GM21360 (cell line): ENCODE measurements around the gene CCDC177.
"Not testable (repeated sequence)": the region's sequence is repeated elsewhere in the genome, so short reads cannot be mapped to it uniquely, and the experiment has no call there.

Source experiments
- ATAC-seq: cut with Tn5 transposase; IDR thresholded peaks from one replicate; pipeline ENCODE4 v1.9.1; 2021; ENCODE audit warnings: mild to moderate bottlenecking, moderate library complexity; ENCODE audit not compliant: unreplicated experiment

The CCDC177 gene

DNA sequence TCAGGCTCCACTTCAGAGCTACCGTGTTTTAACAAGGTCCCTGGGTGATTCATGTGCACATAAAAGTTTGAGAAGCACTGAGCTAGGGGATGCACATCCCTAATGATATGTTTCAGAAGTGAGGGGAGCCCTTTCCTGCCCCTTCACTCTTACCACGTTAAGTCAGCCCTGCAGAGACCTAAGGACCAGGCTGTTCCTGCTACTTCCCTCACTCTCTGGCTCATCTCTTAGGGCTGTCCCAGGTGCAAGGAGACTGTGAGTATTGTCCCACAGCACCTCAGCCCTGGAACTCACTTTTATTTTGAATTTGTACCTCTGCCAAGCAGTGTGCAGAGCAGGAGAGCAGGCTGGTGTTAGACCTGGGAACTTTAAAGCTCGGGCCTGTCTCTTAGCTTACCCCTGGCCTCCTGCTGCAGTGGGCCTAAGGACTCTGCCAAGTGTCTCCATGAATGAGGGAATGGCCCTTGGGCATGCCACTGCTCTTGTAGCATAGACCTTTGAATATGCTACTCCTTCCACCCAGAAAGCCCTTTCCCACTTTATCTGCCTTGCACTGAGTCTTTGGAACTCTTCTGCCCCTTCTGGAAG, 25.7 kb upstream of the CCDC177 start:
- ATAC-seq = no peak

DNA sequence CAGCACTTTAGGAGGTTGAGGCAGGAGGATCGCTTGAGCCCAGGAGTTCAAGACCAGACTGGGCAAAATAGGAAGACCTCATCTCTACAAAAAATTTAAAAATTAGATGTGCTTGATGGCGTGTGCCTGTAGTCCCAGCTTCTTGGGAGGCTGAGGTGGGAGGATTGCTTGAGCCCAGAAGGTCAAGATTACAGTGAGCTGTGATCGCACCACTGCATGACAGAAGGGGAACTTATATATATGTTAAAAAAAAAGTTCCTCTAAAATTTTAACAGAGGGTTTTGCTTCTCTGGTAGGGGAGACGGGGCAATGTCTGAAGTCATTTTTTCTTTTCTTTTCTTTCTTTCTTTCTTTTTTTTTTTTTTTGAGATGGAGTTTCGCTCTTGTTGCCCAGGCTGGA, 24.8 kb upstream of the CCDC177 start:
- ATAC-seq = not testable (repeated sequence)

DNA sequence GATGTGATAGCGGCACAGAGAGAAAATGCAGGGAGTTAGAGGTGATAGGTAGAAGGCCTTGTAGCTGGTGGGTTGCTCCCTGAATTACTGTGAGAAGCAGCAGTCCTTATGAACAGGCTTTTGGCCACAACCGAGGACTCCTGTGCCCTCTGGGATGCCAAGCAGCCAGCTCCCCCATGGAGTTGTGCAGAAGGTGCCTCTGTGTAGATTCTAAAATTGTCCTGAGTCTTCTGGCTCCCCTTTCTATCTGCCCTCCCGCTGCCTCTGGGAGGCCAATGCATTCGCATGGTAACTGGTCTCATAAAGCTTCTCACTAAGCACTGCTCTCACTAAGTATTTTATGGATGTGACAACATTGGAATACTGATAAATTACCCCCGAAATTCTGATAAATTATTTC, 20.7 kb upstream of the CCDC177 start:
- ATAC-seq = no peak

DNA sequence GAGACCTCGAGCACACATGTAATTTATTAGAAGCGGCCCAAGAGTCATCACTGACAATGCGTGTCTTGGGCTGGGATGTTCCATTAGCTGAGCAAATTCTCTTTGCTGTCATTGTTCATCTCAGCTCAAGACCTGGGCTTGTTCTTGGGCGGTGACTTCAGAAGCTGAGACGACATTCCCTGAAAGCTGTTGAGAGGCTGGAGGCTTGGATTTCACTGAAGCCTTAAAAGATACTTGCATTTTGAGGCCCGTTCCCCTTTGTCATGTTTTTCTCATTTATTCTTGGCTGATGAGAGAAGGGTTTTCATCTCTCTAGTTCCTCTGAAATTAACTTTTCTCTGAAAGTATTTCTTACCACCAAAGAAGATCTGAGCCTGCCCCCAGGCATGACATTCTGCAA, 20.2 kb upstream of the CCDC177 start:
- ATAC-seq = no peak

DNA sequence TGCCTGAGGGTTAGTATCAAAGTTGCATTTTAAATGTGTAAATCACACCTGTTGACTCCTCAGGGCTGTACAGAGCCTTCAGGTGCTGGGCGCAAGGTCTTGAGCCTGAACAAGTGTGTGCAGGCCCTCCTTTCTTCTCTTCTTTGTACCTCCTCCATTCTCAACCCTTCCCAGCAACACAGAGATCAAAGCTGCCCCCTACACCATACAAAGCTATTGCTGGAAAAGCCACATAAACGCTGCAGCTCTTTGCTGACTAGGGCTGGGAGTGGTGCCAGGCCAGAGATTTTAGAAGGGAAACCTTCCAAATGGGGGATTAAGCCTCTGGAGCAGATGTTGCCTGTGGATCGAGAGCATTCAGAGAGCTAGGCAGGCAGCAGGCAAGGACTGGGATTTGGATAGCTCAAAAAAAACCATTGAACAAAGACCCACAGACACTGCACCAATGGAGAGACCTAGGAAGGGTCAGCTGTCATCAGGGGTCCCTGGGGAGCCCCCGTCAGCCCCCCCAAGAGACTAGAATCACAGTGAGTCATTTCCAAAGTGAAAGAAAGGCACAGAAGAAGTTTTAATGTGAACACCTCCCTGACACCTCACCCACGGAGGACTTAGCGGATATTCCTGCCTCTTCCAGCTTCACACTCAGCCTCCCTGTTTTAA, 18.5 kb upstream of the CCDC177 start:
- no peak for ATAC-seq

DNA sequence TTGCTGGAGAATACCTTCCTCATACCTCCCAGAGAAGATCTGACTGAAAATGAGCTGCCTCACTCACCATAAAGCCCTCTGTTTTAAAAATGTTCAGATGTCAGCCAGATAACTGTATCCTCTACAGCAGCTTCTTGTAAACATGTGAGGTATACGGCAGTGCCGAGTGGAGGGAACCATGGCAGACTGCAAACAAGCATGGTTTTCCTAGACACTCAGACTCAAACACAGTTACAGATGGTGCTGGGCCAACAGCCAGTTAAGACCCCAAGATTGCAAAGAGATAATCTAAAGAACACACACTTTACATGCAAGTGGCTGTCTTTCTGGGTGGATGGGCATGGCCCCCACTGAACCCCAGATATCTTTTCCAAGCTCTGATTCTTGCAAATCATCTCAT, 16.6 kb upstream of the CCDC177 start:
- ATAC-seq = no peak

DNA sequence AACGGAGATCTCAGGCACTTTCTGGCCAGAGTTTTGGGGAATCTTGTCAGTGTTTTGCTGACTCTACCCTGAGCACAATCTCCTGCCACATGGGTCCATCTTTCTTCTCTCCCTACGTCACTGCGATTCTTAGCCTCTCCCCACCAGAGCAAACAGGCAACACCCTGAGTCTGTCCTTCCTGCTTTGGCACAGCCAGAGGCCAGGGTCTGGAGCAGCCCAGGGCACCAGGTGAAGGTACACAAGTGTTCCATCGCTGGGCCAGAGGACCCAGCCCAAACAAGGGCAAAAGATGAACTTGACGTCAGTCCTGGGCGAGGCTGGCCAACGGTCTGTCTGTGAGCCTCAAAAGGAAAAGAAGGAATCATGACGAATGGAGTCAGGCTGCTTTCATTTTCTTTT, 12.7 kb upstream of the CCDC177 start:
- no peak for ATAC-seq

DNA sequence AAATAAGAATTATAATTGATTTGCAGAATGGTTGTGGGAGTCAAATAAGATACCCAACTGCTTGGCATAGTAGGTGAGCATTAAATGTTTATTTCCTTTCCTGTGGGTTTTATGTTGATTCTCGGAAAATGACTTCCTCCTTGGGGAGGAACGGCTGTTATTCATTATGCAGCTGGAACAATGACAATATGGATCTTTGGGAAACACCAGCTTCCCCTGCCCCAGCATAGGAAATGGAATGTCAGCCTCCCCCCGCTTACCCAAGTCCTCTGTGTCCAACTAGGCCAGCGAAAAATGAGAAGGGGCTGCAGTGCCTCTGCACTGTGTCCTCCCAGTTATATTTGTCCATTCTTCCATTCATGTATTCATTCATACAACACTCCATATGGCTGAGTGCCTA, 11.7 kb upstream of the CCDC177 start:
- ATAC-seq = no peak

DNA sequence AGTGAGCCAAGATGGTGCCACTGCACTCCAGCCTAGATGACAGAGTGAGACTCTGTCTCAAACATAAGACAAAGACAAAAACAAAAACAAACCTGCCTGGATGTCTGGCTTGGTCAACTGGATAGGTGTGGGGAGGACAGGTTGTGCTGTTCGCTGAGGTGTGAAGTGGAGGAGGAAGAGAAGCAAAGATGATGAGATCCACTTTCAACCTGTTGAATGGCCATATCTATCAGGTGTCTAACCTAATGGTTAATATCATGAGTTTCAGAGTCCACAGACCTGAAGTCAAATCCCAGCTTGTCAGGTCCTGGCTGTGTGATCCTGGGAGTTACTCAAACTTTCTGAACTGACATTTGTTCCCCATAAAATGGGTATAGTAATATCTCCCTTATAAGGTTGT, 9.7 kb upstream of the CCDC177 start:
- no peak for ATAC-seq

DNA sequence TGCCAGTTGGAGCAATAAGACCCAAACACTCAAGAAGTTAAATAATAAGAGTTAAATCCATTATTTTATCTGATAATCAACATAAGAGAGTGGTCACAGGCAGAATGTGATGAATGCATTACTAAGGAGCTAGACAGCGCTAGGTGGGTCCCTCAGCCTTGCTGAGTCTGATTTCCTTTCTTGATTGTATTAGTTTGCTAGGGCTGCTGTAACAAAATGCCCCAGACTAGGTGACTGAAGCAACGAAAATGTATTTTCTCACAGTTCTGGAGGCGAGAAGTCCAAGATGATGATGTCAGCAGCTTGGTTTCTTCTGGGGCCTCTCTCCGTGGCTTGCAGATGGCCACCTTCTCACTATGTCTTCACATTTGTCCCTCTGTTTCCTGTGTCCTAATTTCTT, 8.2 kb upstream of the CCDC177 start:
- ATAC-seq = no peak

DNA sequence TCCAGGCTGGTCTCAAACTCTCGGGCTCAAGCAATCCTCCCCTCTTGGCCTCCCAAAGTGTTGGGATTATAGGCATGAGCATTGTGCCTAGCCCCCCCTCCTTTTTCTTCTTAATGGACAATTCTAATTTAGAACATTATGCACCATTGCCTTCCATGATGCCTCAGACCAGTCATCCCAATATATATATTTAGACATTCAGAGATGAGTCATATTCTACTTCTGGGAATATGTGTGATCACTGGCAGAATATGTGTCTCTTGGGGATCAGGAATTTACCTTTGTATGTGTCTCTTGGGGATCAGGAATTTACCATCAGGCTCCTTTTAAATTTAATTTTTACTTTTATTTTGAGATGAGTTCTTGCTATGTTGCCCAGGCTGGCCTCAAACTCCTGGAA, 7.5 kb upstream of the CCDC177 start:
- no peak for ATAC-seq

DNA sequence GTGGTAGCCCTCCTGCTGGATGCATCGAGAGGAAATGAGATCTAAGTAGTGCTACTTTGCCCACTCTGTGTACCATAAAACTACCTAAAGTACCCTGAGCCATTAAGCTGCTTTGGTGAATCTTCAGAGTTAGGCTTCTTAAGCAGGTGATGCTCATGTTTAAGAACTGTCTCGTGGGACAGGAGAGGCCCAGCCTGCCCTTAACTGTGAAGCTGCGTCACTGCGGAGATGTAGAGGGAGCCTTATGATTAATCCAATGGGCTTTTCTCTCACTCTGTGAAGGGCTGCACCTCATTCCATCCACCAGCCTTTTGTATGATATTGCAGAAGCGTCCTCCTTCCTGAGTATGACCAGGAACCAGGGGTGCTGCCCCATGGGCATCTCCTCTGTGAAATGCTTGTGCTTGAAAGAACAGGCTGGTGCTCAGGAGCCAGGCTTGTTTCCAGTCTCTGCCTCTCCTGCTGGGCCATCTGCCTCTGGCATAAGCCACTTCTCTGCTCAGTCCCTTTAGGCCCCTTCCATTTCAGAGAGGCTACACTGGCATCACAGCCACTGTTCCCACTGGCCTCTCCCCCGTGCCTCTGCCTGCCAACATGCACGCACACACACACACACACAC, 6.8 kb upstream of the CCDC177 start:
- no peak for ATAC-seq

DNA sequence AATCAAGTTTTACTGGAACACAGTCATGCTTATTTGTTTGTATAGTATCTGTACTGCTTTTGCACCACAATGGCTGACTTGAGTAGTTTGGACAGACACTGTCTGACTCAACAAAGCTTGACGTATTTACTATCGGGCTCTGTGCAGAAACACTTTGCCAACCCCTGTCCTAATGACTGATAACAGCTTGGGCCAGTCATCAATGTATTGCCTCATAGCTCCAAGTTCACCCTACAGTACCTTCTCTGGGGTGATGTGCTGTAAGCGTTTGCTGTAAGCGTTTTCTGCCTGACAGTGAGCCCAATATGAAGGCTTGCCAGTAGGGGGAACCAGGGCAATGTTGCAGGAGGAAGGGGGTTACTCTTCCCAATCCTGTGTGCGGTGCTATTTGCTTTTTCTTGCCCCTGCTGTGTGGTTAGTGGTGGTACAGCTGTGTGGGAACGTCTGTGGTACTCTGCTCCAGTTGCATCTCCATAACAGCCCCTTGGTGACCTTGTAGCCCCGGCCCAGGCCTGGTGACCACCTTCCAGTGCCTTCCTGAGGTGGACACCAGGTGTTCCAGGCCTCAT, 5.4 kb upstream of the CCDC177 start:
- ATAC-seq = no peak

DNA sequence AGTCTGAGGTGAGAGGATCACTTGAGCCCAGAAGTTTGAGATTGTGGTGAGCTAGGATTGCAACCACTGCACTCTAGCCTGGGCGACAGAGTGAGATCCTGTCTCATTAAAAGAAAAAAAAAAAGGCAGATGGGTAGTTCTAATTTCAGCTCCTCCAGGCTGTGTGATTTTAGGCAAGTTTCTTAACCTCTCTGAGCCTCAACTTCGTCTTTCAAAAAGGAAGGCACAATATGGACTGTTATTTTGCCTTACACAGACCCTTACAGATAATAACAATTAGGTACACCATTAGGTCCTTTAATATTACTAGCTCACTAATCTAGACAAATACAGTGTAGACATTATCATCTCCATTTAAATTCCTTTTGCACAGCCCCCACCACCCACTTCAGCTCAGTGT, 4.8 kb upstream of the CCDC177 start:
- no peak for ATAC-seq

DNA sequence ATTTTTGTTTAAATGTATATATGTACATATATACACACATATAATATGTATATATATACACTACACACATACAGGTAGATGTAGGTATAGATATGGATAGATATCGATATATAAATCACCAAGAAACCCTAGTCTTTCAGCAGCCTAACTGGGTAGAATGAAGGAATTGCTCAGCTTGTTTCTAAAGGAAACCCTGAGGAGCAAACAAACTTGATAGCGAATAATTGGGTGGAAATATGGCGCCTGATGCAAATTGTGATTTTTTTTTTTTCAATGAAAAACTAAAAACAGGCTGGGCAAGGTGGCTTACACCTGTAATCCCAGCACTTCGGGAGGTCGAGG, 254 bp upstream of the CCDC177 start:
- ATAC-seq = no peak

DNA sequence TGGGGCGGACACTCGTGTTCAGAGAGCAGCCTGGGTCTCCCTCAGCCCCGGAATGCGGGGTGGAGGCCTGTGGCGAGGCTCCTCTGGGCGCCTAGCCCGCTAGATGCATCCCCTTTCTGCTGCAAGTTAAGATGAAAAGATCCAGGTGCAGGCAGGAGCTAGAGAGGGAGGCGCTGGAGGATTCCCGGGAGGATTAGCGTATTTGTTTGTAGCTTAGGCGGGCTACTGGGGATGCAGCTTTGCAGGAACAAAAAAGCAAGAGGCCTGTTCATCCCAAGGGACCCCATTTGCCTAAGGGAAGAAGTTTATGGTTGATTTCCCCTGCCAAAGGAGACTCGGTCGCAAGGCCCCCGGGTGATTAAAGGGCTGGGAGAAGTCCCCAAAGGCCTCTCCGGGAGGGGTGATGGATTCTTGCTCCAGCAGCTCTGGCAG, 824 bp downstream of the CCDC177 start:
- ATAC-seq = no peak

DNA sequence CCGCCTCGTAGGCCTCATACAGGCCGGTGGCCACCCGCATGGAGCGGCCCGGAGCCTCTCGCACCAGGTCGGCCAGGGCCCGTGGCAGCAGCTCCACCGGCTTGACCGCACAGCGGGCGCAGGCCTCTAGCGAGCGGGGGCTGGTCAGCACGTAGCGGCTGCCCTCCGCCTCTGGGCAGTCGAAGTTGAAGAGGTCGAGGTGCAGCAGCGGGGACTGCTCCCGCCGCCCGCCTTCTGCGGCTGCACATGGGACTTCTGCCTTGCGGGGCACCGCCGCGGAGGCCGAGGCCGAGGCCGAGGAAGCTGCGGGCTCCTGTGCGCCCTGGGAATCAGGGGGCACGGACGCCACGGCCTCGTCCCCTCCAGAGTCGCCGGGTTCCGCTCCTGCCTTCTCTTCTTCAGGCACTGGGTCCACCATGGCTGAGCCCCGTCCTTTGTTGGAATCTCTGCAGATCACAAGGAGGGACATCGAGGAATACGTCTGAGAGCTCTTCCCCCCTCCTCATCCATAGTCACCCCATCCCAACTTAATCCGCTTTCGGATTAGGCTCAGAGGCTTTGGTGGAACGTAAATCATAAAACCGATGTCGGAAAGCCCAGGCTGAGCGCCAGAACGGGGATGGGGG, 1.4 kb downstream of the CCDC177 start:
- no peak for ATAC-seq

DNA sequence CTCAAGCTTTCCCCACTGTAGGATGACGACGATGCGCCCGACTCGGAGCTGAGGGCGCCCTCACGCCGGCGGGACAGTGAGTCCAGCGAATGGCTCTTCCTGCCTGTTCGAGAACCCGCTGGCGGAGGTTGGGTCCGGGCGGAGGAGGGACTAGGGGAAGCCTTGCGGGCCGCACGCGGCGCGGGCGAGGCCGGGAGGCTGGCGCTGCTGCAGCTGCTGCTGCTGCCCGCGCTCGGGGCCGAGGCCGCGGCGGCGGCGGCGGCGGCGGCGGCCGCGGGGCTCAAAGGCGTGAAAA, 1.9 kb downstream of the CCDC177 start:
- ATAC-seq = no peak

DNA sequence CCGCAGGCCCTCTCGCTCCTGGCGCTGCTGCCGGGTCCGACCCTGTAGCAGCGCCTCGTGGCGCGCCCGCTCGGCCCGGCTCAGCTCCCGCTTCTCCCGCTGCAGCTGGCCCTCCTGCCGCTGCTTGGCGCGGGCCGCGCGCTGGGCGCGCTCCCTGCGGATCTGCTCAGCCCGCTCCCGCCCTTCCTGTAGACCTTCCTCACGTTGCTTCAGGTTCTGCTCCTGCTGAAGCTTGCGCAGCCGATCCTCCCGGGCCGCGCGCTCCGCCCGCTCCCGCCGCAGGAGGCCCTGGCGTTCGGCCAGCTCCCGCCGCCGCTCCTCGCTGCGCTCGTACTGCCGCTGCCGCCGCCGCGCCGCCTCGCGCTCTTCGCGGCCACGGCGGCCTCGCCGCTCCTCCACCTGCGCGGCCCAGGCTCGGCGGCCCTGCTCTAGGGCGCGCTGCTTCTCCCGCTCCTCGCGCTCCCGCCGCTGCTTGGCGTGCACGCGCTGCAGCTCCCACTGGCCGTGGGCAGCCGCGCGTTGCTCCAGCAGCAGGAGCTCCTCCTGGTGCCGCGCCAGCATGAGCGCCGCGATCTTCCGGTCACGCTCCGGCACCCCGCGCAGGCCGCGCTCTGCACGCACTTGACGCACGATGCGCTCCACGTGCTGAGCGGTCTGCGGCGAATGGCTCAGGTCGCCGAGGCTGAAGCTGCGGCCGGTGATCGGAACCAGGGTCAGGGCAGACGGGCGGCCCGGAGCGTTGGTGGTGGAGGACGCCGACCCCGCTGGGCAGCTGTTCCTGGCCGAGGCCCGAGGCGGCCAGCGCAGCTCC, 2.4 kb downstream of the CCDC177 start:
- ATAC-seq = no peak

DNA sequence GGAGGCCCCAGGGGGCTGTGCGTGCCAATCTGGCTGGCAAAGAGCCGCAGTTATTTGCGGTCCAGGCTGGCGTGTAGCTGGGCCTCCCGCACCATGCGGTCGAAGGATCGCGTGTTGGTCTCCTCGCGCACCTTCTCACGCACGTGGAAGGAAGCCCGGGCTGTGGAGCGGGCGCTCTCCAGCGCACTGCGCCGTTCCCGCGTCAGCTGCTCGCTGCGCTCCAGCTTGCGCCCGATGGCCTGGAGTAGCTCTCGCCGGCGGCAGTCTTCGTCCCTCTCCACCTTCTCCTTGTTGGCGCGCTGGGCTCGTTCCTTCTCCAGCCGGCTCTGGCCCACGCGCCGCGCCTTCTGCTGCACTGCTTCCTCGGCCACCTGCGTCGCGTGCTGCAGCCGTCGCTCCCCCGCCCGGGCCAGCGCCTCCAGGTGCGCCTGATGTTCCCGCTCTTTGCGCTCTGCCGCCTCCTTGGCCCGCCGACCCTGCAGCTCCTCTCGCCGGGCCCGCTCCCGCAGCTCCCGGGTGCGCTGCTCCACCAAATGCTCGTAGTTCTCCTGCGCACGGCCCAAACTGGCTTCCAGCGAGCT, 3.1 kb downstream of the CCDC177 start:
- ATAC-seq = no peak

DNA sequence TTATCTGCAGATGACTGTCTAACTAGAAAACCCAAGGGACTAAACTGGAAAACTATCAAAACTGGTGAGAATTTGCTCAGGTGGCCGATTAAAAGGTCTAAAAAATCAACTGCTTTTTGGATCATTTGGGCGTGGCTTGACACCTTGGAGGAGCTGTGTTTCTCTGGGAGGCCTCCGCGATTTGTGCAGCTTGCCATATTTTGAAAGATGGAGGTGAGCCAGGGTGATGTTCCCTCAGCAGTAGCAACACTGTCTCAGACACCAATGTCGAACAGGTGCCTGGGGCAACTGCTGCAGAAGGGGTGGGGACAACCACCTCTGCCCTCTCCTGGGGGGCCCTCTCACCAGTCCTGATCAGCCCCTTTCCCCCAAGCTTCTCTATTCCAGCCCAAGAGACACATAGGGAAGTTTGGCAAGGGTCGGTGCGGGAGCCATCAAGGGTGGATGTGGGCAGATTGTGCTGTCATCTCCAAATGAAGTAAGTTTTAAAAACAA, 3.8 kb downstream of the CCDC177 start:
- no peak for ATAC-seq
